KOPT-K1 (cell line): Measurements from ENCODE around the gene SIKE1.
"Not testable (repeated sequence)": the region's sequence is repeated elsewhere in the genome, so short reads cannot be mapped to it uniquely, and the experiment has no call there.

Experiments used
- H3K27ac ChIP-seq: fragments of 200-600 bp; sonication (generic); 2 replicates; pipeline ENCODE4 v1.5.1; 2016; ENCODE audit warnings: antibody characterized with exemption, mild to moderate bottlenecking, low read depth, low read length; ENCODE audit not compliant: poor library complexity, severe bottlenecking
- H3K36me3 ChIP-seq: fragments of 200-600 bp; sonication (generic); 2 replicates; pipeline ENCODE4 v1.5.1; 2017; ENCODE audit warnings: antibody characterized with exemption, mild to moderate bottlenecking, low read length, moderate library complexity; ENCODE audit not compliant: insufficient read depth
- H3K9me3 ChIP-seq: fragments of 200-600 bp; sonication (generic); 2 replicates; pipeline ENCODE4 v1.5.1; 2017; ENCODE audit warnings: antibody characterized with exemption, low read length, mild to moderate bottlenecking; ENCODE audit not compliant: insufficient read depth, poor library complexity, severe bottlenecking

Gene SIKE1

DNA sequence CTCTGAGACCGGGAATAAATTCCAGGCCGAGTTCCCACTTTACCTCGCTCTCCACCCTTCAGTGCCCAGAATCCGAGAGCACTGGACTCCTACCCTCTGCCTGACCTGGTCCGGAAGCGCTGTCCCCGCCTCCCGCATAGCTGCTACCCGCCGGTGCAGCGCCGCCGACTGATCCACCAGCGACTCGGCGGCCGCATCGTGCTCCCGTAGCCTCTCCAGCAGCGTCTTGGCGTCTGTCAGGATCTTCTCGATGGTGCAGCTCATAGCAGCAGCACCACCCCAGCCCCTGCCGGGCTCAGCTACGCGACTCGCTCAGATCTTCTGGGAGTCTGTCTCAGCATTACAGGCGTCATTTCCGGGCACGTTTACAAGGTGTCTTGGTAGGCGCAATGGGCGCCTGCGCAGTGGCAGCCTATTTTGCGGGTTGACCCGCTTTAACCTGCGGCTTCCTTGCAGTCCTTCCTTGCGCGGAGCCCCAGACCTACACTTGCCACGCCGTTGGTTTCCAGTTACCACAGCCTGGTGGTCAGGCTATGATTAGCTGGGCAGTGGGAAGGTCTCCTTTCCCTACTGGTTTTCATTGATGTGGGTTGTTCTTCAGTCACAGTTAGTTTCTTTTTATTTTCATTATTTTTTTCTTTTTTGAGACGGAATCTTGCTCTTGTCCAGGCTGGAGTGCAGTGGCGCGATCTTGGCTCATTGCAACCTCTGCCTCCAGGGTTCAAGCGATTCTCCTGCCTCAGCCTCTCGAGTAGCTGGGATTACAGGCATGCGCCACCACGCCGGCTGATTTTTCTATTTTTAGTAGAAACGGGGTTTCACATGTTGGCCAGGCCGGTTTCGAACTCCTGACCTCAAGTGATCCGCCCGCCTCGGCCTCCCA is at the start of gene SIKE1:
SIKE1 (minus strand) TSS at position 342 of the 883 bp plus-strand sequence; CDS start at position 264, 78 bp downstream.
- peaks cover under 1% of the 10 kb centered on the region for H3K9me3 ChIP-seq
- H3K27ac ChIP-seq: peak within 1 kb of the TSS; percentile 76
- H3K36me3 ChIP-seq: peaks cover 34% of the 10 kb centered on the region

DNA sequence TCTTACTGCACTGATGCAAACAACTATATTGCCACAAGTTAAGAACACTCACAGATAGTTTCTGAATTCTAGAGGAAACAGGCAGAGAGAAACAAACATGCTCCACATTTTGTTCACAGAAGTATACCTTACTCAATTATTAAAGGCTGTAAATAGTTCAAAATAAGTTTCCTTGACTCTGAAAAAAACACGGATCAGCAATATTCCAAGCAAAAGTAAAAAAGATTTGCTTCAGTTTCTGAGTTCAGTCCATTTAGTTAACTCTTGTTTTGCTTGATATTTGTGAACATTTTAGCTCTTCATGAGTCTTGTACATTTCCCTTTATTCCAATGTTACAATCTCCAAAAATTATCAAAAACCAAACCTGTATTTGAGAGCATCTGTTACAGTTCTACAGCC is 49.6 kb upstream of the SIKE1 start:
- not testable (repeated sequence) for H3K9me3 ChIP-seq, H3K27ac ChIP-seq, H3K36me3 ChIP-seq

DNA sequence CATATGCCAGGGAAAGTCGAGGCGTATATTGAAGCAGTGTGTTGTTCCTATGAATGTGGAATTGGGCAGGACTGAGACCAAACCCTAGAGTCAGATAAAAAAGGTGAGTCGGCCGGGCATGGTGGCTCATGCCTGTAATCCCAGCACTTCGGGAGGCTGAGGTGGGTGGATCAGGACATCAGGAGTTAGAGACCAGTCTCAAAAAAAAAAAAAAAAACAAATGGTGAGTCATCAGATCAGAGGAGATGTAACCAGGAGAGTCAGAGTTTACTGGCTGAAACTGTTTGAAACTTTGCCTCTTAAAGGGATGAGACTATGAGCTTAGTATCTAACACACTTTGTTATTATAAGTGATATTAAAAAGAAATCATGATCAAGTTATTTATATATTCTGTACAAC is 47.8 kb upstream of the SIKE1 start:
- H3K36me3 ChIP-seq: no peaks in the 10 kb centered on the region
- H3K27ac ChIP-seq: no peak overlapping the region
- peaks cover 11% of the 10 kb centered on the region for H3K9me3 ChIP-seq

DNA sequence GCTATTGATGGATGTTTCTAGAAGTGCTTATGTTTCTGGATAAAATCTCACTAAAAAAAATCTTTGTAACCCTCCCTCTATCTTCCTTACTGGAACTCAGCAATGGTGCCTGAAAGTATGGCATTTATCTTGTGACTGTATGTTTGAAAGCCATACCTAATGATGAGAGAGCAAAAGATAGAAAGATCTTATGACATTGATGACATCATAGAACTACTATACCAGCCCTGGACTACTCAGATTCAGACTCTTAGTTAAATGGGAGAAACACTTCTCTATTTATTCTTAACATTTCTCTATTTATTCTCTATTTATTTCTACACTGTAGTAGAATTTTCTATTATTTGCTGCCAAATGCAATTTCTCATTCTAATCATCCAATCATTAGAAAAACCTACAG is 41.5 kb upstream of the SIKE1 start:
- peaks cover 18% of the 10 kb centered on the region for H3K9me3 ChIP-seq
- H3K36me3 ChIP-seq: no peaks in the 10 kb centered on the region

DNA sequence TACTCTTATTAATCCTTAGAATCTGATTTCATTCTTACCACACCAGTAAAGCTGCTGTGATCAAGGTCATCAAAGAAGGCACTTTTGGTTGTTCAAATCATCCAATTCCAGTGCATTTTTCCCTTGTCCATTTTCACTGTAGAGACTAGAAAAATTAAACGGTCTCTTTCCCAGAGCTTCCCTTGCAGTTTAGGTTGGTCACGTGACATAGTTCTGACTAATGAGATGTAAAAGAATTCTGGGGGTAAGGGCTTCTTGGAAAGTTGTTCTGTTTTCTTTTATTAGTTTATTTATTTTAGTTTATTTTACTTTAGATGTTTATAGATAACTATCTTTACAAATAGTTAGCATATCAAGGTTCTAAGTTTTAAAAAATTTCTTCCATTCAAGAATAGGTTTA is 39.9 kb upstream of the SIKE1 start:
- H3K36me3 ChIP-seq: no peaks in the 10 kb centered on the region
- H3K27ac ChIP-seq: no peak overlapping the region
- peaks cover 18% of the 10 kb centered on the region for H3K9me3 ChIP-seq

More for the DNA sequence above, 41.5 kb upstream of the SIKE1 start:
- no peak overlapping the region for H3K27ac ChIP-seq

DNA sequence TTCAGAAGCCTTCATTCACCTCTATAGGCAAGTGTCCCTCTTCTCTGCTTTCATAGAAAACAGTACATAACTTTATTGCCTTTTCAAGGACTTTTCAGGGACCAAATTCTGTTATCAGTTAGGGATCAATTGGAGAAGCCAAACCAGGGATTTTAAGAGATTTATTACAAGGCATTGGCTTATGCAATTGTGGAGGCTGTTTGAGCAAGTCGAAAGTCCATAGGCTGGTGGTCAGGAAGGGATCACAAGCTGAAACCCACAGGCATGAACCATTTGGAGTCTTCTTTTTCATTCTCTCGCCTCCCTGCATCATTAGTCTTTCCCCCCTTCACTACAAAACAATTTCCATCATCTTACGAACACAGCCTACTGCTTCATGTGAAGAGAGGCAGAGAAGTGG is 39.4 kb upstream of the SIKE1 start:
- Histone ChIP-seq H3K36me3 (no peaks in the 10 kb centered on the region), H3K27ac (no peak overlapping the region), H3K9me3 (peaks cover 15% of the 10 kb centered on the region)

DNA sequence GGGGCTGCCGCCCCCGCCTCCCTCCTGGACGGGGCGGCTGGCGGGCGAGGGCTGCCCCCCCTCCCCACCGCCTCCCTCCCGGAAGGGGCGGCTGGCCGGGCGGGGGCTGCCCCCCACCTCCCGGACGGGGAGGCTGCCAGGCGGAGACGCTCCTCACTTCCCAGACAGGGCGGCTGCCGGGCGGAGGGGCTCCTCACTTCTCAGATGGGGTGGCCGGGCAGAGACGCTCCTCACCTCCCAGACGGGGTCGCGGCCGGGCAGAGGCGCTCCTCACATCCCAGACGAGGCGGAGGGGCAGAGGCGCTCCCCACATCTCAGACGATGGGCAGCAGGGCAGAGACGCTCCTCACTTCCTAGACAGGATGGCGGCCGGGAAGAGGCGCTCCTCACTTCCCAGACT is 24.0 kb upstream of the SIKE1 start:
- not testable (repeated sequence) for H3K9me3 ChIP-seq, H3K36me3 ChIP-seq, H3K27ac ChIP-seq

DNA sequence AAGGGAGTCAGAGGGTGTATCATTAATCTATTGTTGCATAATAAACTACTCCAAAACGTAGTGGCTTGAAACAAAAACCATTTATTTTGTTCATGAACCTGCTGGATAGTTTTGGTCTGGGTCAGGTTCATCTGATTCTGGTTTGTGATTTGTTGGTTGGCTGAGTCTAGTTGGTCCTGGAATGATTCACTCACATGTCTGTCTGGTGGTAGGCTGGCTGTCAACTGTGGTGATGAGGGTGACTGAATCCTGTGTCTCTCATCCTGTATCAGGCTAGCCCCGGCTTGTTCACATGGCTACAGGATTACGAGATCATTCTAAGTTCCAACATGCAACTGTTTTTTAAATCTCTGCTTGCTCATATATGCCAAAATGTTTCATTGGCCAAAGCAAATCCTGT is 22.5 kb upstream of the SIKE1 start:
- Histone ChIP-seq H3K9me3 (peaks cover 4% of the 10 kb centered on the region), H3K36me3 (no peaks in the 10 kb centered on the region), H3K27ac (no peak overlapping the region)

DNA sequence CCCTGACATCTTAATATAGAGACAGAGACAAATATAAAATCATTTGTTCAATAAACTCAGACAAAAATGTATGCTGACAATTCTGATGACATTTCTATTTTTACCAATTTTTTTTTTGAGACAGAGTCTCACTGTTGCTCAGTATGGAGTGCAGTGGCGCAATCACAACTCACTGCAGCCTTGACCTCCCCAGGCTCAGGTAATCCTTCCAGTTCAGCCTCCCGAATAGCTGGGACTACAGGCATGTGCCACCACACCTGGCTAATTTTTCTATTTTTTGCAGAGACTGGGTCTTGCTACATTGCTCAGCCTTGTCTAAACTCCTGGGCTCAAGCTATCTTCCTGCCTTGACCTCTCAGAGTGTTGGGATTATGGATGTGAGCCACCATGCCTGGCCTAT is 13.6 kb upstream of the SIKE1 start:
- no peaks in the 10 kb centered on the region for H3K36me3 ChIP-seq
- peaks cover 5% of the 10 kb centered on the region for H3K9me3 ChIP-seq

DNA sequence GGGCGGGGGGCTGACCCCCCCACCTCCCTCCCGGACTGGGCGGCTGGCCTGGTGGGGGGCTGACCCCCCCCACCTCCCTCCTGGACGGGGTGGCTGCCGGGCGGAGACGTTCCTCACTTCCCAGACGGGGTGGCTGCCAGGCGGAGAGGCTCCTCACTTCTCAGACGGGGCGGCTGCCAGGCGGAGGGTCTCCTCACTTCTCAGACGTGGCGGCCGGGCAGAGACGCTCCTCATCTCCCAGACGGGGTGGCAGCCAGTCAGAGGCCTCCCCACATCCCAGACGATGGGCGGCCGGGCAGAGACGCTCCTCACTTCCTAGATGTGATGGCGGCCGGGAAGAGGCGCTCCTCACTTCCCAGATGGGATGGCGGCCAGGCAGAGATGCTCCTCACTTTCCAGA is 10.1 kb upstream of the SIKE1 start:
- H3K36me3 ChIP-seq, H3K27ac ChIP-seq: not testable (repeated sequence)
- H3K9me3 ChIP-seq: peaks cover 16% of the 10 kb centered on the region

More for the DNA sequence above, 13.6 kb upstream of the SIKE1 start:
- no peak overlapping the region for H3K27ac ChIP-seq

DNA sequence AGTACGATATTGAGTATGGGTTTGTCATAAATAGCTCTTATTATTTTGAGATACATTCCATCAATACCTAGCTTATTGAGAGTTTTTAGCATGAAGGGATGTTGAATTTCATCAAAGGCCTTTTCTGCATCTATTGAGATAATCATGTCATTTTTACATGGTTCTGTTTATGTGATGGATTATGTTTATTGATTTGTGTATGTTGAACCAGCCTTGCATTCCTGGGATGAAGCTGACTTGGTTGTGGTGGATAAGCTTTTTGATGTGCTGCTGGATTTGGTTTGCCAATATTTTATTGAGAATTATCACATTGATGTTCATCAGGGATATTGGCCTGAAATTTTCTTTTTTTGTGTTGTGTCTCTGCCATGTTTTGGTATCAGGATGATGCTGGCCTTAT is 6.0 kb upstream of the SIKE1 start:
- peaks cover 11% of the 10 kb centered on the region for H3K9me3 ChIP-seq
- not testable (repeated sequence) for H3K36me3 ChIP-seq, H3K27ac ChIP-seq

DNA sequence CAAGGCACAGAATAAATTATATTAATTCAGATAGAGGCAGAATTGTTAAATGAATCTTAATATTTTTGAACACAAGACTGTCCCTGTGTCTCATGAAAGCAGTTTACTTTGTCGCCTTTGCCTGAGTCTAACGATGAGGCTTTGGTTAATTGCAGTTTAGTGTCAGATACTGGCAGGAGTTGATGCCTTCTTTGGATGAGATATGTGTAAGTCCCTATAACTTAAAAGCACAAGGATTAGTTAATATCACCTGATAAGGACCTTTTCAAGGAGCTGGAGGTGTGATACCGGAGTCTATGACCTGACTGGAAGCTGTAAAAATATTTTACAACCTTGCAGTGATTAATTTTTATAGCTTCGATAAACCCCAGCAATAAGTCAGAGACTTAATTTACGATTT is 2.0 kb upstream of the SIKE1 start:
- Histone ChIP-seq H3K27ac (no peak overlapping the region), H3K9me3 (peaks cover 11% of the 10 kb centered on the region), H3K36me3 (peaks cover 17% of the 10 kb centered on the region)

DNA sequence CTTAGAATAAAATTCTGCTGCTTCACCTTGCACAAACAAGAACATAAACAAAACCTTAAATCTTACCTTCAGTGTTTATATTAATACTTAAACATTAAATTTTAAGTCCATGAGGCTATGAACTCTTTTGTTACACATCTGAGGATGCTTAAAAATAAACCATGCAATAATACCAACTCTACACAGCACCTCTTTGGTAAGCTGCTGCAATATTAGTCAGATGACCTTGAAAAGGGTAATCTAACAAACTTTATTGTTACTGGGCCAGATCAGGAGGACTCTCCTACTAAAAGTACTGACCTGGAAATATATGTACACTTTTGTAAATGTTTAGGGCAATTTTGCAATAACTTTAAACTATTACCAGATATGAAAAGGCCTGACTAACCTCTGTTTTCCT is 763 bp downstream of the SIKE1 start:
- Histone ChIP-seq H3K36me3 (peaks cover 43% of the 10 kb centered on the region), H3K9me3 (no peaks in the 10 kb centered on the region), H3K27ac (peak overlapping the region; percentile 76)

DNA sequence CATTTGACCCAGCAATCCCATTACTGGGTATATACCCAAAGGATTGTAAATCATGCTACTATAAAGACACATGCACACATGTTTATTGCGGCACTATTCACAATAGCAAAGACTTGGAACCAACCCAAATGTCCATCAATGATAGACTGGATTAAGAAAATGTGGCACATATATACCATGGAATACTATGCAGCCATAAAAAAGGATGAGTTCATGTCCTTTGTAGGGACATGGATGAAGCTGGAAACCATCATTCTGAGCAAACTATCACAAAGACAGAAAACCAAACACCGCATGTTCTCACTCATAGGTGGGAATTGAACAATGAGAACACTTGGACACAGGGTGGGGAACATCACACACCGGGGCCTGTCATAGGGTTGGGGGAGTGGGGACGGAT is 3.8 kb downstream of the SIKE1 start:
- H3K9me3 ChIP-seq, H3K27ac ChIP-seq: not testable (repeated sequence)
- H3K36me3 ChIP-seq: peaks cover 68% of the 10 kb centered on the region

DNA sequence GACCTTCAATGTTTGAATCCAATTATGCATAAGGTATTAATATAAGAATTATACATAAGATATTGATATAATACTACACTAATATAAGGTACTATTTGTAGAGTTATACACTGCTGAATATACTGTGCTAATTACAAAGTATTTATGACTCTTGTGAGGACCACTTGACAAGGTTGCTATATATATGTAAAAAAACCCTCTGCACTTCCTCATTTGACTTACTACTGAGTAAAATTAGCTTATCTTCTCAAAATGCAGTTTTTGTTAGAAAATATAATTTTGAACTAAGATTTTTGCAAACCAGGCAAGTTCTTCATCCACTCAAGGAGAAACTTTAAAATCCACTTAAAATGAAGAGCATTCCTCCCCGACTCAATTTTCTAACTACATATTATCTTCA is 8.5 kb downstream of the SIKE1 start:
- H3K36me3 ChIP-seq: peaks cover 66% of the 10 kb centered on the region
- no peaks in the 10 kb centered on the region for H3K9me3 ChIP-seq
- no peak overlapping the region for H3K27ac ChIP-seq

DNA sequence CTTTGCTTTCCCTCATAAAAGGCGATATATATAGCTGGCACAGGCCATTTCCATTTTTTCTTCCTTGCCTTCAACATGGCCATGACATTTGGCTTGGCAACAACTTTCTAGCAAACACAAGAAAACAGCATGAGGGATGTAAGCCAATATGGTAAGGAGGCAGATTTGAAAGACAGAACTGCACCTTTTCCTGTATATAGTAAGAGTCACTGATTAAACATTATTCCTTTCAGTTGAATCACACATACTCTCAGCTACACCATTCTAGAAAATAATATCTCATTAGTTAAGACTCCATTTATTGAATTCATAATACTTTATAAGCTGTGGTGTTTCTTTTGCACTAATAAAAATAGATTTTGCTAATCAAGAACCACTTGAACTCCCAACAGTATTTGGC is 9.5 kb downstream of the SIKE1 start:
- Histone ChIP-seq H3K9me3 (no peaks in the 10 kb centered on the region), H3K36me3 (peaks cover 58% of the 10 kb centered on the region), H3K27ac (no peak overlapping the region)
